Fibroblast of skin of right biceps (primary cell): ENCODE measurements around the gene ITGB1.

Experiments
- DNase-seq: peaks from one replicate; pipeline ENCODE4 v3.0.0-alpha.2; 2013

ITGB1 gene

DNA sequence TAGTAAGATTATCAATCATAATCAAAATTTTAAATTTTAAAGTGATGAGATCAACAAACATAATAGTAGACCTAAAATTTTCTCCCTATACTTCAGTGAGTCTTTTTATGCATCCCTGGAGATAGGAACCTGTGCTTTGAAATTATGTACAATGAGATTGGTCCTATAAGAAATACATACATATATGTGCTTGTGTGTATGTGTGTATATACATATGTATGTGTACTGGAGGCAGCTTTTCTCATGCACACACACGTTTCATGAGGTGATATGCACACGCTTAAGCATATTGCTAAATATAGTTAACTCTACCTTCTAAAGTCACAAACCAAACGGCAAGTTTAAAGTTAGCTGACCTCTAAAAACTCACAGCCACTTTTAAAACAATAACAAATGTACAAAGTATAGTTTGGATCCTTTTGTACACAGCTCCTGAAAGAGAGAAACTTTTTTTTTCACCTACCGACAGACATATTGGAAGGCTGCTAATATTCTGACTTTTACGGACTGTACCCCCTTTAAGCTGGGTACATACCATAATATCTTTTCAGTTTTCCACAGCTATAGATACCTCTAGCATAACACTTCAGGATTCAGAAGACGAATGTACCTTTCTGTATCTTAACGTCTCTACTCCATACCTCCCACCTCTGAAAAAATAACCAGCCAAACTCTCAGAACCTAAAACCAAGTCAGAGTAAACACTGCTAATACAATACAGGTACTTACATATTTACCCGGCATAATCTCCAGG, 3.3 kb downstream of the ITGB1 start:
- DNase-seq = no peak

DNA sequence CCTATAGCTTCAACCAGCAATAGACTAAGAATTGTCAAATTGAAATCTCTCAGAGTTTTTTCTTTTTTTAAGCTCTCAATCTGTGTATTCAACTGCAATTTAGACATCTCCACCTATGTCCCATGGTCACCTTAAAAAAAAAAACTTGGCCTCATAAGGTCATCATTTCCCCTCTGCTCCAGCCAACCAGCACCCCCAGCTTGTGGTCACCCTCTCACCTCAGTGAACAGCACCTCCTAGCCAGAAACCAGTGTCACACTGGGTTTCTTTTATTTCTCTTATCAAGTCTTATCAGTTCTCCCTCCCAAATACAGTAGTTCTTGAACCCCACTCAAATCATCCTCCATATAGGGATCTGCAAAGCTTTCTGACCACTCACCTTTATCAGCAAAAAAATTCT, 4.0 kb downstream of the ITGB1 start:
- no peak for DNase-seq

DNA sequence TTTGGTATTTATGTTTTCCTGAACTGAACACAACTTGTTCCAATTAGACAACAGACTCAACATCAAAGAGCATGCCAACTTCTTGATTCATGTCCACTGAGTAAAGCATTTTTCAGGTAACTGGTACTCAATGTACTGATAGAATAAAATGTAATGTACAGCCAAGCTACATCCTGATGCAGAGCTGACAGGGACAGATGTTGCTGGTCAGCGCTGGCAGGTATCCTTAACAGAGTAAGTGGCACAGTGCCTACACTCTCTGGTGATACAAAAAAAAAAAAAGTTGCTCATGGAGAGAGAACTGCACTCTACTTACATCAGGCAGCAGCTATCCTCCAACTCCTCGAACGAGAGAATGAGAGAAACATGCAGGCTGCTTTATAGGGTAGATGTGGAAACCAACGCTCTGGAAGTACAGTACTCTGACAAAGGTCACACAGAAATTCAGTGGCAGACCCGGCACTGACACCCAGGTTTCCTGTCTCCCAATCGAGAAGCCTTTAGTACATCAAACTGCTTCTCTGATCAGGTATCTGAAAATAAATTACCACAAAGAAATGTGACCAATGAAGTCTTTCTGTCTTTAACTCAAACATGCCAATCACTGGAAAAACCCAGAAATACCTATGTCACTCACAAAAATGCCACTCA, 4.6 kb downstream of the ITGB1 start:
- DNase-seq = no peak

DNA sequence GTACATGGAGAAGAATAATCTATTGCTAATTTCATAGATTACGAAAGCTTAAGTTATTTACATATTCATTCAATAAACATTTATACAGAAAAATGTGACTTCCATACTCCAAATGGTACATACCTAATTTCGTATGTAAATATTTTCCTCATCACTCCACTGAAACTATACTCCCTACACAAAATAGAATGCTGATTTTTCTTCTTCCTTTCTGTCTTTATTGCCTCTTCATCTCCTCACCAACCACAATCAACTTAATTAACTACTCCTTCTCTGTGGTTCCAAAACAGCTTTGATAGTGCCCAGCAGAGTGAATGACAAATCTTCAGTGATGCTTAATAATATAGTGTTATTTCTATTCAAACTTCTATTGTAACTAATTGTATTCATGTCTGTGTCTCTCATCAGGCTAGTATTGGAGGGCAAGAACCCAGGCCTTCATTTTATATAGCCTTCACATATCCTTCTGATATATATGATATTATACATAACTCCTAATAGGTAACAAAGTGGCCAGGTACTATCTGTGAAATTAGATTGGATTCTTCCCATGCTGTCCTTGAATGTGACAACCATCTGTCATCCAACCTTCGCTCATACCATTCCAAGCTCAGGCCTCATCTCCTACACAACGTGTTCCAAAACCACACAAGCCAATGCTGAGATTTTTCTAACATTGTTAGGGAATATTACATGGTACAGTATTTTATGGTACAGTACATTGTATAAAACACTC, 5.3 kb downstream of the ITGB1 start:
- no peak for DNase-seq

DNA sequence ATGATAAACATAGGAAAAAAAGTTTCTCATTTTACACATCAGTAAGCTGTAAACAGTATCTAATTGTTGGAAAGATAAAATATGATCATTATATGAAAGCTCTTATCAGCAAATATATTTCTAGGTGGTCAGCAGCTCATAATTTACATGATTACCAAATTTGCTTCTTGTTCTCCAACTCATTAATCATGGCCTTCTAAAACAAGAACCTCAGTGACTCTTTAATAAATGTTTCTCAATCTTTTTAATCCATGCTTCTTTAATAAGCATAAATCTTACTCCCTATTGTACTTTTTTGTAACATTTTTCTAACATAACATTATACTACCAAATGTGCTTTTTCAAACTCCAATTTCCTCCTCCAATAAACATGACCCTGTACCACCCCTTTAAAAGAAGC, 5.9 kb downstream of the ITGB1 start:
- DNase-seq = no peak

DNA sequence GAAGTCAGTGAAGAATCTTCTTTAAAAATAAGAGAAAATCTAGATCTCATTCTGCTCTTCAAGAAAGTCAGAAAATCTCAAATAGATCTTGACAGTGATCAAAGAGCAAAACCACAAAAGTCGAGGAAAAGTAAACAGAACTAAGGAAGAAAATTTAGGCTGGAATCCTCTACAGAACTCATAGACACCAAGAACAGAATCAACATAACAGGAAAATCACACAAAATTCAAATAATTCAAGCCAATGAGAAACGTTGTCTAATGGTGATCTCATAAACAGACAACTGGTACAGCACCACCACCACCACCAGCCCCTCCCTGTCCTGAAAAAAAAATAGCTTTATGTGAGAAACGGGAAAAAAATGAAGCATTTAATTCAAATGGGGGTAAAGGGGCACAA, 6.9 kb downstream of the ITGB1 start:
- no peak for DNase-seq

DNA sequence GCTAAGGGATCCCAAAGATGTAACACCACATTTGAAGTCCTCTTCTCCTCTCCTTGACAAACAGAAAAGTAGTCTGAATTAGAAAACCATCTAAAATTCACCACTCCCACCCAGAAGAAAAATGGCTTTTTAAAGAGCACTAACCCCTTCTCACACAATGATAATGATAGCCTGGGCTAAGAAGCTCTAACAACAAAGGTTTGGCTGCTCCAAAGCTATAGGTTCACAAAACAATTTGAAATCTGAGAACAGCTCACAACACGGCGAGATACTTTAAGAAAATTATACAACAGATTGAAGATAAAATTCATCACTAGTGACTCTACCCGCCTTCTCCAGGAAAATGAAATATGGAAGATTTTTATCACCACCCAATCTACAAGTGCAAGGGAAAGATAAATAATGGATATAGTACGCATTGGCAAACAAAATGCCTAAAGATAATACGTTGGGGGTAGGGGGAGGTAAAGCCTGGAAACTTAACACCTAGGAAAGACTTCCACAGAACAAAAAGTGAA, 7.4 kb downstream of the ITGB1 start:
- DNase-seq = no peak

DNA sequence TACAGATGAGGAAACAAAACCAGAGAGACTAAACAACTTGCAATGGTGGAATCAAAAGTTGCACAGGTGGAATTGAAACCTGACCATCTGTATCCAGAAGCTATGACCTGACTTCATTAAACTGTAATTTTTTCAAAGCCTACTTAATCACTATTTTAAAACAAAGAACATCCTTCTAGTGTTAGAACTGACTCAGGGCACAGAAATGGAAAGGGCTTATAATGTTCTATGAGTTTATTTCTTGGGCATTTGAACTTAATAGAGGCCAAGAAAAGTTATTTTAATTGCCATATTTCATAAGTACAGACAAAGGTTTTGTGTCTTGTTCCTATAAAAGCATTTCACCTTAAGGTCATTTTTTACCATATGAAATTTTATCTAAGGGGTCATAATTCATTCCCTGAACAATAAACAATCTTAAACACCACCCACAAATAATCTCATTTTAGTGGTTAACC, 8.8 kb downstream of the ITGB1 start:
- DNase-seq = no peak

DNA sequence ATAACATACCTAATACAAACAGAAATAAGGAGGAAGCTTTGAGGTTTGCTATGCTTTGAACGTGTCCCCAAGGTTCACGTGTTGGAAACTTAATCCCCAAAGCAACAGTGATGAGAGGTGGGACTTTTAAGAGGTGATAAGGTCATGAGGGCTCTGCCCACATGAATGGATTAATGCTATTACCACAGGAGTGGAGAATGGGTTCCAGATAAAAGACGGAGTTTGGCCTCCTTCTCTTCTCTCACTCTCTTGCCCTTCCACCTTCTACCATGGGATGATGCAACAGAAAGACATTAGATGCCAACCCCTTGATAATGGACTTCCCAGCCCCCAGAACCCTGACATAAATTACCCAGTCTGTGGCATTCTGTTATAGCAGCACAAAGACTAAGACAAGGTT, 9.6 kb downstream of the ITGB1 start:
- no peak for DNase-seq

DNA sequence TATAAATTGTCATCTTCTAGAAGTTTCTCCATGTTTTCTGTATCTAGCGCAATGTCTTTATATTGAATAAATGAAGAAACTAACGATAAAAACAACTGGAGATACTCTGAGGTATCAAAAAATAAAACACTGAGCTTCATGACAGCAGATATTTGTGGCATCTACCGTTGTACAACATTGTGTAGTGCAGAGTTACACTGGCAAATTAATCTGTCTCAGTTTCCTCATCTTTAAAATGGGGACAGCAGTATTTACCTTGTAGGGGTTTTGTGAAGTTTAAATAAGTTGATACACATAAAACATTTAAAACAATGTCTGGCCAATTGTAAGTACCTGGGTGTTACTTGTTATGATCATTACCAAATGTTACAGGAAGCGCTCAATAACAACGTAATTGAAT, 10.4 kb downstream of the ITGB1 start:
- DNase-seq = no peak

DNA sequence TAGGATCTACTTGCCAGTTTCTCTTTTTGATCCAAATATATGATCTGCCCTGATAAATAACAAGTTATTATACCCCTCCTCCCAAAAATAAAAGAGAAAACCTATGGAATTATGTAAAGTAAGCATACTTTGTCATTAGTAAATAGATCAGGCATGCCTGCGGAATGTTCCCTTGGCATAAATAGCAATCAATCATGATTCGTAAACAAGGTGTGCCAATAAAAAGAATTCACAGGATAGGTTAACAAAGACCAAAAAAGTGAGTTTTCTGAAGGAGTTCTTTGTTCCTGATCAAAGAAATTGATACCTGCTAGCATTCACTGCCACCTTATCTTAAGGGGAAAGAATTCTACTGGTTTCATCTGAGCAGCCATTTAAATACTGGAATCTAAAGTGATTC, 11.9 kb downstream of the ITGB1 start:
- DNase-seq = no peak

DNA sequence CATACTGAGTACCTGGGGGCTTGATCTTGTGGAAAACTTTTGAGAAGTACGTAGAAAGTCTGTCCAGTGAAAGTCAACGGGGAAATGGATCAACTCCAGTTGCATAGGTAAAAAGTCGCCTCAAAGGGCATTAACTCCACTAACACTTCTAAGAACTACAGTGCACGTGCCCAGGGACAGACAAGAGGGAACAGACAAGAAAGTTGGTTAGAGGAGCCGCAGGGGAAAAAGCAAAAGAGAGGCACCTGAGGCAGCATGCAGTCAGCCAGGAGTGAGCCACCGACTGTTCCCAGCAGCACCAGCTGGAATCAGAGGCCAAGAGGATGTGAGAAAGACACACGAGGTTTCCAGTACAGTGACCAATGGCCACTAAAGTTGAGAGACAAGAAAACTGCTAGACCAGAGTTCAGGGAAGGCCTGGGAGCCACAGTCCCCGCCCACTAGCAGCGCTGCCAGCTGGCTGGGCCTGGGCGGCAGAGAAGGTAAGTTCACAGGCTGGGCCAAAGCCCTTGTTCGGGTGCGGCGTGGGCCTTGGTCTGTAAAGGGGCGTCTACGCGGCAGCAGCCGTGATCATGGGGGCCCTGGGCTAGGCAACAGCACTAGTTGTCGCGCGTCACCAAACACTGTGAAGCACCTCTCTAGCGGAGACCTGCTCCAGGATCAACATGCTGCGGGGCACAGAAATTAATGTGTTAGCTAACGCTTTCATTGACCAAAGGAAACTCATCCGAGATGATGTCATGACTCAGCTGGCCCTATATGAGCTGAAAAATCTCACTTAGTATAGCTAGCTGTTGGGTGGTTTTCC, 14.0 kb downstream of the ITGB1 start:
- DNase-seq = no peak

DNA sequence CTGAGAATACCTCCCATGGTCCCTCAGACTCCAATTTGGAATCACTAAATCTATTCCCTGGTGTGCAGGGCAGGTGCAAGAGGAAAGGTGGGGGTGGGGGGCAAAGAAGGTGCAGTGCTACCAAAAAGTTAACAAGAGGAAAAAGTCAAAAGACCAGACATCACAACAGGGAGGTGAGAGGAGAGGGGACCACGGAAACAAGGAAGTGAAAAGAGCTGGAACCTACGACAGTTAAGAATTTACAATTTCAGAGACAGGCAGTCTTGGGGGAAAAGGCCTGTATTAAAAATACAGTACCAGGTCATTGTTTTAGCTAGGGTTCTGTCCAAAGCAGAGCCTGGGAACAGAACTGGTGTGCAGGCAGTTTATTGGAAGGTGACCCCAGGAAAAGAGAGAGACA, 14.6 kb downstream of the ITGB1 start:
- DNase-seq = no peak

DNA sequence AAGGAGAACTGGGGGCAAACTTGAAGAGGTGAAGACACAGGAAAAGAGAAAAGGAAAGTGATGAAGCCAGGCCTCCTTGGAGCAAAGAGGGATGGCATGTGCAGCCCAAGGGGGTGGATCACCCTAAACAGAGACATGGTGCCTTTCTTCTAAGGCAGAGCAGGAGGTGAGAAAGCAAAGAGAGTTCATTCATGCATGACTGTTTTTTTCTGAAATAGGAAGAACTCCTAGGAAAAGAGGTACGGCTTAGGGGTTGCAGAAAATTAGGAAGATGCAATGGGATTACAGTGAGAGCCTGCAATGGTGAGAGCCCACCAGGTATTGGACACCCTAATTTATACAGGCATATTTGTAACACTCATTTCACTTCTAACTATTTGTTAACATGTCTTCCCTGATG, 15.9 kb downstream of the ITGB1 start:
- DNase-seq = no peak

DNA sequence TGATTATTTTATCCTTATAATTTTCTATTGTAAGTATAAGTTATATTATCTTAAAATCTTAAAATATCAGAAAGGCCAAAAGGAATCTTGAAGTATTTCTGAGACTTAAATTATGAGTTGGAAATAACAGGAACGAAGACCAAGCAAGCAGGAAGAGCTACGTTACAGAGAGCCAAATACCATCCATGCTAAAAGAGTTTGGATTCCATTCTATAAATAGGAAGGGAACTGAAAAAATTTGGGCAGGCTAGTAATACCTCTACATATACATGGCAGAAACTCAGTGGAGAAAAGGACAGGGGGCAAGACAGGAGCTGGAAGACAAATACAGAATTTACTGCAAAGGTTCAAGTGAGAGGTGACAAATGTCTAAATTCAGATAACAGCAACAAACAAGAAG, 16.7 kb downstream of the ITGB1 start:
- no peak for DNase-seq

DNA sequence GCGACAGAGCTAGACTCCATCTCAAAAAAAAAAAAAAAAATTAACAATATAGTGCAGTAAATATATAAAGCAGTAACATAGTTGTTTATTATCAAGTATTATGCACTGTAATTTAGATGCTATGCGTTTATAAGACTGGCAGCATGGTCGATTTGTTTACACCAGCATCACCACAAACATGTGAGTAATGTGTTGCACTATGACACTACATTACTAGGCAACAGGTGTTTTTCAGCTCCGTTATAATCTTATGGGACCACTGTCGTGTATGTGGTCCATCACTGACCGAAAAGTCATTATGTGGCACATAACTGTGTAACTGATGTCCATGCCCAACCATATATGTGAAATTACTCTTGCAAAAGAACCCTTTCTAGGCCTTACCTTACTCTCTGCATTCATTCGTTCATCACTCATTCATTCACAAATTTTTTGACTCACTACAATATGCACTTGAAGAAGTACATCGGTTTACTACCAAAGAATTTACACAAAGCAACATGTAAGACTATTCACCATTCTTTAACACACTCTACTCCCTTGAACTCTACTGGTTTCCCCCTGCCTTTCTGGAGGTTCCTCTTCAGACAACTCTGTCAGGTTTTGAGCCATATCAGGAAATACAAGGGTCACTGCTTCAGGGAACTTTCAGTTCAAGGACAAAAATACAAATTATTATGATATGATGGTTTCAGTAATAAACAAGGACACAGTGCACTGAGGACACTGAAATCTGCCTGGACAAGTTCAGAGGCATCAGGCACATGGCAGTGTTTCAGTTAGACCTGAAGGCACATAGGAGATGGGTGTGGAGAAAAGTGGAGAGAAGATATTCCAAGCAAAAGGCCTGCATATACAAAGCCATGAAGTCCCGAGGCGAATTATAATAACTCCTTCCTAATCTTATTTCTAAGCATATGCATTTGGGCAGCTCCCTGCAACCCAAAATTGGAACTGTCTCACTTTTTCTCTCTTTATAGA, 17.4 kb downstream of the ITGB1 start:
- no peak for DNase-seq

DNA sequence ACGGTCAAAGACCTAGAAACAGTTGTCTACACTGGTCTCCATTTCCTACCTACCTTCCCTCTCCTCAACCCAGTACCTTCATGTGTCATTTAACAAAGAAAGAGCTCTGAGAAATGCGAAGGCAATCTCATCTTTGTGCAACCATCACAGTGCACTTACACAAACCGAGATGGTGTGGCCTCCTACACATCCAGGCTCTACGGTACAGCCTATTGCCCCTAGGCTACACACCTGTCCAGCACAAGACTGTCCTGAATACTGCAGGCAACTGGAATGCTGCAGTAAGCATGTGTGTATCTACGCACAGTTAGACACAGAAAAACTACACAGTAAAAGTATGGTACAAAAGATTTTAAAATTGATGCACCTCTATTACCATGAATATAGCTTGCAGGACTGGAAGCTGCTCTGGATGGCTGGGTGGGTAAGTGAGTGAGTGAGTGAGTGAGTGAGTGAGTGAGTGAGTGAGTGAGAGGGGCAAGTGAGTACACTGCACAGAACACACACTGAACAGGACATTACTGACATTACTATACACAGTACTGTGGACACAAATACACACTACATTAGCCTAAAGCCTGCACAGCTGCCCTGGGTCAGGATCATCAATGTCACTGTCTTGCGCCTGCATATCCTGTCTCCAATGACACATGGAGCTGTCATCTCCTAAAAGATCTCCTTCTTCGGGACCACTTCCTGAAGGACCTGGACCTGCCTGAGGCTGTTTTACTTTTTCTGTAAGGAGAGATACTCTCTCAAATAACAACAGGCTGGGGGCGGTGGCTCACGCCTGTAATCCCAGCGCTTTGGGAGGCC, 18.5 kb downstream of the ITGB1 start:
- no peak for DNase-seq

DNA sequence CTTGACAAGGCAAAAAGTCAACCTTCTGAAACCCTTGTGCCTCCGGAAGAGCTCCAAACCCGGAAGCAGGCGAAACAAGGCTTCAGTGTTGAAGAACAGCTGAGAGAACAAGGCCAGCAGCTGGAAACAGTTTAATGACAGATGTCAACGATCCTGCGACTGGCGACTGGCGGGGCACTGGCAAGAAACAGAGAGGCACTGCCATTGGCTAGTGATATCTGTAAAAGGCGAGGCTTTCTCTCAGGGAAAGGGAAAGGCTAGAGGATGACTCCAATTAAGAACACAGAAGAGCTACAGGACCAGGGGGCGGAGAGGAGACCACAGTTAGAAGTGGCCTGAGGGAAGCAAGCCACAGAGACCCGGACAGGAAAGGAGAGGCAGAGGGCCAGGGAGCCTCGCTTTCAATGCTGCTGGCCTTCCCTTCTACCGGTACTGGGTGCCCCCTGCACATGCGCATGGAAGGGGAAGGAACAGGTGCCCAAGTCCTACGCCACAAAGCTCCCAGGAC, 19.4 kb downstream of the ITGB1 start:
- no peak for DNase-seq

DNA sequence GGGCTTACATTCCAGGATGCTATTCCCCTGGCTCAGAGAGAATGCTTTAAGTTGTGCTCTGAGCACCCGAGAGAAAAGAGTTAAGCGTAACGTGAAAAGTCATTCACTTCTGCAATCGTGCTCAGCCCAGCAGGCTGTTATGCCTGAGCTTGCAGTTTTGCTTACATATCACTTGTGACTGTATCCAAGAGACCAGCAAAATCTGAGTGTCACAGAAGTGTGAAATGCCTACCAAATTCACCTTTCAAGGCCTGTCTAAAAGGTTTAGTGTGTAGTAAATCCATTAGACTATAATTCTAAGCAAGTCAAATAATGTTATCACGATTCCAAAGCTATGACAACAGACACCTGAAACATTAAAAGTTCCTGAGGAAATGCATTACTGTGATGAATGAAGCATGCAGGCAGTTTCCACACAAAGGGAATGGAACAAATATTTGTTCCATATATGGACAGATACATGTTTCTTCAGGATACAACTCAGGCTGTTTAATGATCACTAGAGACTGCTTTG, 20.1 kb downstream of the ITGB1 start:
- DNase-seq = peak; percentile 67

DNA sequence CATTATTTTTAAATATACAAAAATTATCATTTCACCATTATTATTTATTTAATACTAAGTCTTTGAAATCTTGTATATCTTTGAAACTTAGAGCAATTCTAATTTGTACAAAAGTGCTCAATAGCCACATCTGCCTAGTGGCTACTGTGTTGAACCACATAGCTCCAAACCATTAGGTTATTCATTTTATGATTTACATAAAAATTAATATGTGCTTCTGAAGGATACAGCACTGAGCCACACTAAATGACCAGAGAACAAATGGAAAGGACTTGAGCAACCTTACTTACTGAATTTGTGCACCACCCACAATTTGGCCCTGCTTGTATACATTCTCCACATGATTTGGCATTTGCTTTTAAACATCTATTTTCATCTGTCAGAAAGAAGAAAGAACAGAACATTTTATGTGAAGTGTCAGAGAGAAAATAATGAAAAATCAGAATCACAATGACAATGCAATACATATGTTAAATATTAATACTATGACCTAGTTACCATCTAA, 25.8 kb downstream of the ITGB1 start:
- DNase-seq = no peak
